Transverse colon (tissue), 4 donors: ENCODE data around the gene ACACA.

Experiments used
- CTCF ChIP-seq, 5 experiments: fragments of 200-600 bp in 3 of 5; fragments of 450-650 bp in 2 of 5; sonication (generic) in 3 of 5; IDR thresholded peaks; 1 replicate in 2 of 5; 2 replicates in 3 of 5; pipeline ENCODE4 v1.5.1; 2016 to 2017; ENCODE audit warnings: antibody characterized with exemption in 5 of 5, inconsistent platforms in 3 of 5, mild to moderate bottlenecking in 2 of 5, moderate library complexity in 1 of 5
- POLR2A ChIP-seq: fragments of 450-650 bp; IDR thresholded peaks from one replicate; pipeline ENCODE4 v1.6.1; 2016; ENCODE audit warnings: antibody characterized with exemption, mild to moderate bottlenecking, moderate library complexity
- POLR2AphosphoS5 ChIP-seq, 3 donors: sonication (generic); formaldehyde crosslinking; IDR thresholded peaks; one replicate each; pipeline ENCODE4 v1.6.1; 2016; ENCODE audit warnings: antibody characterized with exemption in 3 of 3

DNA sequence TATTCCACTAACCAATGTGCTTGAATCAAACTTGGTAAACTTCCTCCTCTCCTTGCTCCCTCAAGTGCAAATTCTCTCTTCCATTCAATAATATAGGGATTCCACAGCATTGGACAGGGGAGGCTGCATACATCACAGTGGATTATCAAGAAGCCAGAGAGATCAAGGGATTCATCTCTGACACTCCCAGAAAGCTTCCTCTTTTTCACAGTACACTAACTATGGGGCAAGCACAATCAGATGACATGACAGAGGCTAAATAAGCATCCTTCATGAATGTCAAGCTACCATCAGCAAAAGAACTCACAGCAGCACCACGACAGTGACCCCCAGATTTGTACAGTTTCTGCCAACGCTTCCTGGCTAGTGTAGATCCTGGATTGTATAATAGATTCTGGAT, 209.3 kb downstream of the ACACA start:
- TF ChIP-seq POLR2A (no peak), POLR2AphosphoS5 (IDR thresholded peaks at IDR 0.05) (no peak), CTCF (IDR thresholded peaks at IDR 0.05) (no peak)
